Spinal cord (tissue), 10 donors: Measurements from ENCODE around the gene SLC6A20. TPM values are rescaled to one million over a fixed set of nuclear protein-coding genes. Genes with fewer than 3 reads are reported as not detected.

ENCODE experiments used
- DNase-seq, 6 donors: peaks; one replicate each; pipeline versions ENCODE4 v3.0.0 to v3.0.0-alpha.2; 2013 to 2015; ENCODE audit warnings: low spot score in 6 of 6, low read depth in 4 of 6
- H3K27ac ChIP-seq: one replicate; pipeline ENCODE4 v1.5.1; 2013; ENCODE audit warnings: low read depth, low read length, control low read depth
- H3K27me3 ChIP-seq: one replicate; pipeline ENCODE4 v1.6.1; 2013; ENCODE audit warnings: low read length; ENCODE audit not compliant: control insufficient read depth, insufficient read depth
- H3K36me3 ChIP-seq: one replicate; pipeline ENCODE4 v1.6.1; 2013; ENCODE audit warnings: low read length; ENCODE audit not compliant: control insufficient read depth, insufficient read depth
- H3K4me1 ChIP-seq: one replicate; pipeline ENCODE4 v1.6.1; 2013; ENCODE audit warnings: low read length; ENCODE audit not compliant: control insufficient read depth, insufficient read depth
- H3K4me3 ChIP-seq: one replicate; pipeline ENCODE4 v1.5.1; 2013; ENCODE audit warnings: low read depth, low read length, control low read depth
- H3K9me3 ChIP-seq: one replicate; pipeline ENCODE4 v1.6.1; 2013; ENCODE audit warnings: low read length; ENCODE audit not compliant: control insufficient read depth, insufficient read depth
- WGBS: methylation state at CpG from one replicate; pipeline ENCODE4 v1.1.5; 2013; ENCODE audit warnings: missing lambda C conversion rate; ENCODE audit not compliant: insufficient coverage; 5-methylcytosine and 5-hydroxymethylcytosine counted together
- polyA plus RNA-seq, 2 donors: library from polyadenylated mRNA; unstranded; fragments of 120-200 nt; gene quantifications; one replicate each; pipeline ENCODE4 v1.2.1, GENCODE V29; 2013; ENCODE audit not compliant: insufficient read length in 2 of 2
- total RNA-seq, 2 donors: library from RNA; depleted of rRNA in 1 of 2; stranded (reverse); fragments of 120-200 nt in 1 of 2; fragments of >200 nt in 1 of 2; gene quantifications; one replicate each; pipeline versions ENCODE4 v1.2.3 to v1.2.4, GENCODE V29; 2013 to 2014
- donor health status: healthy.

Gene SLC6A20
- total and polyA plus RNA-seq, 4 donors: 1.9 to 110 (median 21.9) TPM

- no peak overlapping the region for H3K27ac ChIP-seq
- H3K36me3 ChIP-seq: no peaks in the 10 kb centered on the region
- H3K27me3 ChIP-seq: peaks cover 7% of the 10 kb centered on the region
- DNase-seq: no peak
- H3K4me3 ChIP-seq: no peak overlapping the region
- no peaks in the 10 kb centered on the region for H3K9me3 ChIP-seq
- WGBS: 100% methylated on average over 5 of the region's 5 CpGs
- H3K4me1 ChIP-seq: no peaks in the 10 kb centered on the region
Measured at GRCh38 chr3:45803252-45803935, 7.1 kb upstream of the SLC6A20 start.

- Histone ChIP-seq H3K4me3 (no peak overlapping the region), H3K9me3 (no peaks in the 10 kb centered on the region), H3K27me3 (peaks cover 17% of the 10 kb centered on the region), H3K4me1 (no peaks in the 10 kb centered on the region), H3K36me3 (no peaks in the 10 kb centered on the region), H3K27ac (no peak overlapping the region)
- DNase-seq: no peak
- 100% methylated on average over 6 of the region's 9 CpGs for WGBS
Measured at GRCh38 chr3:45802146-45802545, 5.8 kb upstream of the SLC6A20 start.

- H3K9me3 ChIP-seq: no peaks in the 10 kb centered on the region
- H3K27ac ChIP-seq: no peak overlapping the region
- WGBS: 50% methylated on average over 2 of the region's 4 CpGs
- H3K4me1 ChIP-seq: peaks cover 13% of the 10 kb centered on the region
- peaks cover 31% of the 10 kb centered on the region for H3K27me3 ChIP-seq
- H3K4me3 ChIP-seq: no peak overlapping the region
- H3K36me3 ChIP-seq: no peaks in the 10 kb centered on the region
- DNase-seq: no peak
Measured at GRCh38 chr3:45800611-45801010, 4.3 kb upstream of the SLC6A20 start.

GRCh38 chr3:45799586-45799985 is 3.2 kb upstream of the SLC6A20 start:
- Histone ChIP-seq H3K4me3 (no peak overlapping the region), H3K9me3 (no peaks in the 10 kb centered on the region), H3K27me3 (peaks cover 40% of the 10 kb centered on the region), H3K36me3 (no peaks in the 10 kb centered on the region), H3K27ac (no peak overlapping the region), H3K4me1 (peaks cover 15% of the 10 kb centered on the region)
- DNase-seq: no peak
- WGBS: 100% methylated on average over 1 of the region's 2 CpGs

GRCh38 chr3:45798034-45798433 is 1.7 kb upstream of the SLC6A20 start:
- no peaks in the 10 kb centered on the region for H3K36me3 ChIP-seq
- no peak overlapping the region for H3K4me3 ChIP-seq
- no peaks in the 10 kb centered on the region for H3K9me3 ChIP-seq
- H3K27me3 ChIP-seq: peaks cover 50% of the 10 kb centered on the region
- WGBS: 67% methylated on average over 1 of the region's 4 CpGs
- DNase-seq: no peak
- H3K27ac ChIP-seq: no peak overlapping the region
- peaks cover 15% of the 10 kb centered on the region for H3K4me1 ChIP-seq

GRCh38 chr3:45796902-45797637 is 734 bp upstream of the SLC6A20 start:
- H3K36me3 ChIP-seq: no peaks in the 10 kb centered on the region
- DNase-seq: no peak
- peaks cover 15% of the 10 kb centered on the region for H3K4me1 ChIP-seq
- 62% methylated on average over 12 of the region's 13 CpGs for WGBS
- H3K27ac ChIP-seq: no peak overlapping the region
- H3K27me3 ChIP-seq: peaks cover 50% of the 10 kb centered on the region
- no peaks in the 10 kb centered on the region for H3K9me3 ChIP-seq
- H3K4me3 ChIP-seq: peak overlapping the region; percentile 14

- peak in 2 of 6 donors; percentile 38 to 56 for DNase-seq
- no peak overlapping the region for H3K27ac ChIP-seq
- H3K27me3 ChIP-seq: peaks cover 50% of the 10 kb centered on the region
Measured at GRCh38 chr3:45795509-45795881, 841 bp downstream of the SLC6A20 start.

GRCh38 chr3:45794660-45795059 is 1.7 kb downstream of the SLC6A20 start:
- H3K36me3 ChIP-seq: no peaks in the 10 kb centered on the region
- no peak overlapping the region for H3K27ac ChIP-seq
- DNase-seq: peak in 2 of 6 donors; percentile 34 to 41
- peaks cover 50% of the 10 kb centered on the region for H3K27me3 ChIP-seq
- no CpG with 5 or more reads among the region's 1 CpG for WGBS
- H3K4me1 ChIP-seq: peaks cover 15% of the 10 kb centered on the region
- no peaks in the 10 kb centered on the region for H3K9me3 ChIP-seq
- H3K4me3 ChIP-seq: no peak overlapping the region

More at GRCh38 chr3:45795509-45795881, 841 bp downstream of the SLC6A20 start:
- H3K9me3 ChIP-seq: no peaks in the 10 kb centered on the region
- H3K36me3 ChIP-seq: no peaks in the 10 kb centered on the region
- H3K4me1 ChIP-seq: peaks cover 15% of the 10 kb centered on the region
- WGBS: 0% methylated on average over 1 of the region's 14 CpGs
- peak overlapping the region; percentile 41 for H3K4me3 ChIP-seq

- H3K4me3 ChIP-seq: no peak overlapping the region
- H3K36me3 ChIP-seq: no peaks in the 10 kb centered on the region
- WGBS: 95% methylated on average over 5 of the region's 5 CpGs
- DNase-seq: no peak
- H3K9me3 ChIP-seq: peaks cover under 1% of the 10 kb centered on the region
- peaks cover 15% of the 10 kb centered on the region for H3K4me1 ChIP-seq
- no peak overlapping the region for H3K27ac ChIP-seq
- peaks cover 50% of the 10 kb centered on the region for H3K27me3 ChIP-seq
Measured at GRCh38 chr3:45794177-45794560, 2.2 kb downstream of the SLC6A20 start.
